SK-N-SH (cell line): Measurements from ENCODE around the gene EPHB2. TPM values are rescaled to one million over a fixed set of nuclear protein-coding genes. Genes with fewer than 3 reads are reported as not detected.

Experiments used
- CTCF ChIA-PET: fragments of 300-600, 350-600 bp; formaldehyde crosslinking; extraction: SDS; loops from one replicate; lab custom pipeline; 2021; lab: Yijun Ruan, JAX
- POLR2A ChIA-PET: fragments of 350-600 bp; sonication (Branson Sonifier 250); formaldehyde crosslinking; extraction: SDS; loops from one replicate; lab custom pipeline; 2020; ENCODE audit warnings: antibody characterized with exemption, inconsistent platforms; lab: Yijun Ruan, JAX
- DNase-seq: peaks from one replicate; pipeline ENCODE4 v3.0.0; 2012
- H2AFZ ChIP-seq: fragments of 200-600 bp; sonication (generic); 2 replicates; pipeline ENCODE4 v1.8.1; 2016; ENCODE audit warnings: antibody characterized with exemption, mild to moderate bottlenecking, low read depth
- H3F3A ChIP-seq: fragments of 200-600 bp; sonication (generic); replicated peaks from 2 replicates; pipeline ENCODE3; 2016; ENCODE audit warnings: antibody characterized with exemption, mild to moderate bottlenecking; ENCODE audit not compliant: insufficient read depth
- H3K27ac ChIP-seq, 2 experiments: fragments of 200-500 bp in 1 of 2; fragments of 200-600 bp in 1 of 2; sonication (Bioruptor generic) in 1 of 2; sonication (generic), shearing (Covaris generic) in 1 of 2; 2 replicates each; pipeline versions ENCODE4 v1.5.1 to v1.6.1; 2014 to 2016; ENCODE audit warnings: low read depth in 2 of 2, inconsistent platforms in 1 of 2, low read length in 1 of 2, mild to moderate bottlenecking in 1 of 2, mixed read lengths in 1 of 2
- H3K27me3 ChIP-seq: fragments of 200-600 bp; sonication (generic), shearing (Covaris generic); 2 replicates; pipeline ENCODE4 v1.6.1; 2016; ENCODE audit warnings: mixed run types; ENCODE audit not compliant: insufficient read depth
- H3K36me3 ChIP-seq, 2 experiments: fragments of 200-500 bp in 1 of 2; fragments of 200-600 bp in 1 of 2; sonication (Bioruptor generic) in 1 of 2; sonication (generic) in 1 of 2; replicated peaks in 1 of 2; 2 replicates each; pipeline versions ENCODE3 to v1.5.1; 2014 to 2016; ENCODE audit warnings: low read length in 1 of 2, mild to moderate bottlenecking in 1 of 2; ENCODE audit not compliant: insufficient read depth in 2 of 2, control insufficient read depth in 1 of 2
- H3K4me1 ChIP-seq, 2 experiments: fragments of 200-500 bp in 1 of 2; fragments of 200-600 bp in 1 of 2; sonication (Bioruptor generic) in 1 of 2; sonication (generic), shearing (Covaris generic) in 1 of 2; 2 replicates each; pipeline versions ENCODE4 v1.5.1 to v1.6.1; 2014 to 2016; ENCODE audit warnings: low read depth in 1 of 2, low read length in 1 of 2, mixed run types in 1 of 2; ENCODE audit not compliant: insufficient read depth in 2 of 2, control insufficient read depth in 1 of 2
- H3K4me2 ChIP-seq: fragments of 200-600 bp; sonication (generic), shearing (Covaris generic); 2 replicates; pipeline ENCODE4 v1.6.1; 2017; ENCODE audit warnings: mixed run types
- H3K4me3 ChIP-seq, 2 experiments: fragments of 200-500 bp in 1 of 2; fragments of 200-600 bp in 1 of 2; sonication (Bioruptor generic) in 1 of 2; sonication (generic), shearing (Covaris generic) in 1 of 2; 2 replicates each; pipeline versions ENCODE4 v1.5.1 to v1.8.1; 2014 to 2016; ENCODE audit warnings: low read depth in 2 of 2, inconsistent platforms in 1 of 2, low read length in 1 of 2, mild to moderate bottlenecking in 1 of 2, mixed read lengths in 1 of 2, moderate library complexity in 1 of 2
- H3K79me2 ChIP-seq: fragments of 200-600 bp; sonication (generic); 2 replicates; pipeline ENCODE4 v1.8.1; 2017; ENCODE audit warnings: mild to moderate bottlenecking; ENCODE audit not compliant: insufficient read depth
- H3K9ac ChIP-seq: fragments of 200-600 bp; sonication (generic); 2 replicates; pipeline ENCODE4 v1.6.1; 2017; ENCODE audit warnings: mixed run types
- H3K9me2 ChIP-seq: fragments of 200-600 bp; sonication (generic); 2 replicates; pipeline ENCODE4 v1.6.1; 2017; ENCODE audit warnings: mixed run types
- H3K9me3 ChIP-seq: fragments of 200-600 bp; sonication (generic); 2 replicates; pipeline ENCODE4 v1.6.1; 2017; ENCODE audit warnings: mixed run types, mild to moderate bottlenecking, moderate library complexity
- H4K20me1 ChIP-seq: fragments of 200-600 bp; sonication (generic); 2 replicates; pipeline ENCODE4 v1.6.1; 2017; ENCODE audit warnings: mild to moderate bottlenecking, mixed run types; ENCODE audit not compliant: insufficient read depth
- ELF1 ChIP-seq: IDR thresholded peaks from 2 replicates; pipeline ENCODE4 v1.4.0; 2012
- EZH2phosphoT487 ChIP-seq: fragments of 200-600 bp; sonication (generic); IDR thresholded peaks from 2 replicates; pipeline ENCODE4 v1.6.1; 2017; ENCODE audit warnings: low read depth, mixed run types, mild to moderate bottlenecking, antibody characterized with exemption, moderate library complexity, borderline replicate concordance
- FOSL2 ChIP-seq: IDR thresholded peaks from 2 replicates; pipeline ENCODE4 v1.4.0; 2012; ENCODE audit warnings: low read depth, mild to moderate bottlenecking, moderate library complexity, borderline replicate concordance
- GABPA ChIP-seq: IDR thresholded peaks from 2 replicates; pipeline ENCODE4 v1.4.0; 2012; ENCODE audit warnings: low read depth, mild to moderate bottlenecking
- GATA2 ChIP-seq: sonication (generic); formaldehyde crosslinking; IDR thresholded peaks from 2 replicates; pipeline ENCODE4 v1.5.0; 2020; ENCODE audit warnings: mild to moderate bottlenecking, missing genetic modification reagents
- JUND ChIP-seq: IDR thresholded peaks from 2 replicates; pipeline ENCODE4 v1.4.0; 2012
- MEF2A ChIP-seq: IDR thresholded peaks from 2 replicates; pipeline ENCODE4 v1.4.0; 2012; ENCODE audit warnings: low read depth, borderline replicate concordance
- NFIC ChIP-seq: IDR thresholded peaks from 2 replicates; pipeline ENCODE4 v1.4.0; 2012; ENCODE audit warnings: borderline replicate concordance
- NRF1 ChIP-seq: IDR thresholded peaks from 2 replicates; pipeline ENCODE4 v1.6.1; 2012; ENCODE audit warnings: low read depth, mild to moderate bottlenecking, low read length
- POLR2AphosphoS5 ChIP-seq: IDR thresholded peaks from 2 replicates; pipeline ENCODE4 v1.6.1; 2012; ENCODE audit warnings: low read depth, low read length
- RAD21 ChIP-seq: IDR thresholded peaks from 2 replicates; pipeline ENCODE4 v1.6.1; 2012; ENCODE audit warnings: mild to moderate bottlenecking, low read length
- RFX5 ChIP-seq: IDR thresholded peaks from 2 replicates; pipeline ENCODE4 v1.6.1; 2012; ENCODE audit warnings: mild to moderate bottlenecking, improper control_type of control experiment, low read length
- SIN3A ChIP-seq: IDR thresholded peaks from 2 replicates; pipeline ENCODE4 v1.6.1; 2012; ENCODE audit warnings: low read depth, mild to moderate bottlenecking, low read length, moderate library complexity, borderline replicate concordance
- TCF12 ChIP-seq: IDR thresholded peaks from 2 replicates; pipeline ENCODE4 v1.4.0; 2012
- TEAD4 ChIP-seq: IDR thresholded peaks from 2 replicates; pipeline ENCODE4 v1.4.0; 2012; ENCODE audit warnings: mild to moderate bottlenecking, borderline replicate concordance; ENCODE audit not compliant: insufficient read depth
- WGBS: methylation state at CpG from one replicate; pipeline ENCODE4 v1.1.6; 2017; ENCODE audit warnings: low lambda C conversion rate; 5-methylcytosine and 5-hydroxymethylcytosine counted together
- polyA plus RNA-seq, 3 experiments: library from polyadenylated mRNA; depleted of rRNA; stranded (reverse); fragments of >200 nt; gene quantifications; 2 replicates each; pipeline ENCODE4 v1.2.3, GENCODE V29; 2012
- TF ChIP-seq, protein P1 (sequence below): IDR thresholded peaks from 2 replicates; pipeline ENCODE4; 2012
- TF ChIP-seq, protein P2 (sequence below): IDR thresholded peaks from 2 replicates; pipeline ENCODE4 v1.4.0; 2012; ENCODE audit warnings: low read depth, borderline replicate concordance
- TF ChIP-seq, protein P3 (sequence below): IDR thresholded peaks from 2 replicates; pipeline ENCODE4 v1.4.0; 2012; ENCODE audit warnings: low read depth, borderline replicate concordance

The EPHB2 gene
- polyA plus RNA-seq, 1 of the 3 experiments (the other 2 are of a cell fraction), result 25.2 TPM

- H3K4me3 ChIP-seq, result no peak overlapping the region
- peaks cover 6% of the 10 kb centered on the region; the same call in 1 of the 2 replicates for H3K79me2 ChIP-seq
- no peaks in the 10 kb centered on the region for H3K9me3 ChIP-seq
- H3K27me3 ChIP-seq, result no peaks in the 10 kb centered on the region
- H3K4me1 ChIP-seq, result peaks cover 51 to 52% of the 10 kb centered on the region in 2 experiments
- H3K36me3 ChIP-seq, result no peaks in the 10 kb centered on the region
- H4K20me1 ChIP-seq, result no peaks in the 10 kb centered on the region
- peaks cover 35% of the 10 kb centered on the region for H3F3A ChIP-seq
- H2AFZ ChIP-seq, result no peak overlapping the region
- TF ChIP-seq JUND (no peak), TEAD4 (no peak), NRF1 (no peak), NFIC (no peak), SIN3A (no peak), RFX5 (no peak), GABPA (no peak), ELF1 (no peak), RAD21 (0 out of 2 replicates have a peak, but pooled peaks have one; percentile 1), EZH2phosphoT487 (no peak), GATA2 (CRISPR knock-in tag) (peak; percentile 72), POLR2AphosphoS5 (no peak), TCF12 (no peak), MEF2A (no peak), FOSL2 (no peak)
- TF ChIP-seq, protein P1, sequence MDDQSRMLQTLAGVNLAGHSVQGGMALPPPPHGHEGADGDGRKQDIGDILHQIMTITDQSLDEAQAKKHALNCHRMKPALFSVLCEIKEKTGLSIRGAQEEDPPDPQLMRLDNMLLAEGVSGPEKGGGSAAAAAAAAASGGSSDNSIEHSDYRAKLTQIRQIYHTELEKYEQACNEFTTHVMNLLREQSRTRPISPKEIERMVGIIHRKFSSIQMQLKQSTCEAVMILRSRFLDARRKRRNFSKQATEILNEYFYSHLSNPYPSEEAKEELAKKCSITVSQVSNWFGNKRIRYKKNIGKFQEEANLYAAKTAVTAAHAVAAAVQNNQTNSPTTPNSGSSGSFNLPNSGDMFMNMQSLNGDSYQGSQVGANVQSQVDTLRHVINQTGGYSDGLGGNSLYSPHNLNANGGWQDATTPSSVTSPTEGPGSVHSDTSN, result no peak
- TF ChIP-seq, protein P2, sequence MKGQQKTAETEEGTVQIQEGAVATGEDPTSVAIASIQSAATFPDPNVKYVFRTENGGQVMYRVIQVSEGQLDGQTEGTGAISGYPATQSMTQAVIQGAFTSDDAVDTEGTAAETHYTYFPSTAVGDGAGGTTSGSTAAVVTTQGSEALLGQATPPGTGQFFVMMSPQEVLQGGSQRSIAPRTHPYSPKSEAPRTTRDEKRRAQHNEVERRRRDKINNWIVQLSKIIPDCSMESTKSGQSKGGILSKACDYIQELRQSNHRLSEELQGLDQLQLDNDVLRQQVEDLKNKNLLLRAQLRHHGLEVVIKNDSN, result no peak
- TF ChIP-seq, protein P3, sequence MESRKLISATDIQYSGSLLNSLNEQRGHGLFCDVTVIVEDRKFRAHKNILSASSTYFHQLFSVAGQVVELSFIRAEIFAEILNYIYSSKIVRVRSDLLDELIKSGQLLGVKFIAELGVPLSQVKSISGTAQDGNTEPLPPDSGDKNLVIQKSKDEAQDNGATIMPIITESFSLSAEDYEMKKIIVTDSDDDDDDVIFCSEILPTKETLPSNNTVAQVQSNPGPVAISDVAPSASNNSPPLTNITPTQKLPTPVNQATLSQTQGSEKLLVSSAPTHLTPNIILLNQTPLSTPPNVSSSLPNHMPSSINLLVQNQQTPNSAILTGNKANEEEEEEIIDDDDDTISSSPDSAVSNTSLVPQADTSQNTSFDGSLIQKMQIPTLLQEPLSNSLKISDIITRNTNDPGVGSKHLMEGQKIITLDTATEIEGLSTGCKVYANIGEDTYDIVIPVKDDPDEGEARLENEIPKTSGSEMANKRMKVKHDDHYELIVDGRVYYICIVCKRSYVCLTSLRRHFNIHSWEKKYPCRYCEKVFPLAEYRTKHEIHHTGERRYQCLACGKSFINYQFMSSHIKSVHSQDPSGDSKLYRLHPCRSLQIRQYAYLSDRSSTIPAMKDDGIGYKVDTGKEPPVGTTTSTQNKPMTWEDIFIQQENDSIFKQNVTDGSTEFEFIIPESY, result no peak
- POLR2A ChIA-PET, result no interaction called here
- no peak for DNase-seq
- H3K27ac ChIP-seq, result peak overlapping the region; percentile 87 to 90
- WGBS, result 78% methylated on average over 9 of the region's 9 CpGs
- no peaks in the 10 kb centered on the region for H3K9me2 ChIP-seq
- CTCF ChIA-PET, result interaction anchor here (1.3 to 1.8 kb wide), 2 partner anchors 9 to 15 kb away, joined by 3 to 5 read pairs; no protein-coding TSS in a partner anchor
- H3K9ac ChIP-seq, result peak overlapping the region; percentile 31; the same call in 1 of the 2 replicates
- peak overlapping the region; percentile 74 for H3K4me2 ChIP-seq
These were observed 117.2 kb downstream of the EPHB2 start for GRCh38 chr1:22827666-22828483.
